Fibroblast of villous mesenchyme (primary cell): ENCODE measurements around the gene ANKRD13B. TPM values are rescaled to one million over a fixed set of nuclear protein-coding genes. Genes with fewer than 3 reads are reported as not detected.

Experiments used
- DNase-seq: peaks from one replicate; pipeline ENCODE4 v3.0.0-alpha.2; 2010; ENCODE audit warnings: low read depth
- H3K4me3 ChIP-seq: 2 replicates; pipeline ENCODE4 v1.5.1; 2011; ENCODE audit warnings: low read depth, mild to moderate bottlenecking, low read length
- total RNA-seq: library from RNA; depleted of rRNA; stranded (reverse); fragments of >200 nt; gene quantifications from 2 replicates; pipeline ENCODE4 v1.2.3, GENCODE V29; 2012
- TF ChIP-seq, protein P1 (sequence below): IDR thresholded peaks from 2 replicates; pipeline ENCODE4 v1.5.1; 2012; ENCODE audit warnings: low read depth, mild to moderate bottlenecking, low read length; ENCODE audit not compliant: insufficient read depth

Gene ANKRD13B
- total RNA-seq, 1 donor: 8.6 TPM

DNA sequence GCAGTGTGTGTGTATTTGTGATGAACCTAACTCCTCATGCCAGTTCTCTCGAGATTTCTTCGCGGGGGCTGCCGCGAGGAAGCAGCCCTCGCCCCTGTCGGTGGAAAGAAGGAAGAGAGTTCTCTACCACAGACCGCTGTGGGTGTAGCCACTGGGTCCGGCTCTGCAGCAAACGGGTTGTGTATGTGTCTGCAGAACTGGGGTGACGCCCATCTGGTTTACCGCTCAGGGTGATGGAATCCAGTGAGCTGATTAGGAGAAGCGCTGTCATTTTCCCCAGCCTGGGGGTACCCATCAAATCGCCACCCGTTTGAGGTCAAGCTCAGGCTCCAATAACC lies 22.1 kb downstream of the ANKRD13B start:
- DNase-seq: no peak
- H3K4me3 ChIP-seq: peak overlapping the region; percentile 52
- TF ChIP-seq, protein P1, sequence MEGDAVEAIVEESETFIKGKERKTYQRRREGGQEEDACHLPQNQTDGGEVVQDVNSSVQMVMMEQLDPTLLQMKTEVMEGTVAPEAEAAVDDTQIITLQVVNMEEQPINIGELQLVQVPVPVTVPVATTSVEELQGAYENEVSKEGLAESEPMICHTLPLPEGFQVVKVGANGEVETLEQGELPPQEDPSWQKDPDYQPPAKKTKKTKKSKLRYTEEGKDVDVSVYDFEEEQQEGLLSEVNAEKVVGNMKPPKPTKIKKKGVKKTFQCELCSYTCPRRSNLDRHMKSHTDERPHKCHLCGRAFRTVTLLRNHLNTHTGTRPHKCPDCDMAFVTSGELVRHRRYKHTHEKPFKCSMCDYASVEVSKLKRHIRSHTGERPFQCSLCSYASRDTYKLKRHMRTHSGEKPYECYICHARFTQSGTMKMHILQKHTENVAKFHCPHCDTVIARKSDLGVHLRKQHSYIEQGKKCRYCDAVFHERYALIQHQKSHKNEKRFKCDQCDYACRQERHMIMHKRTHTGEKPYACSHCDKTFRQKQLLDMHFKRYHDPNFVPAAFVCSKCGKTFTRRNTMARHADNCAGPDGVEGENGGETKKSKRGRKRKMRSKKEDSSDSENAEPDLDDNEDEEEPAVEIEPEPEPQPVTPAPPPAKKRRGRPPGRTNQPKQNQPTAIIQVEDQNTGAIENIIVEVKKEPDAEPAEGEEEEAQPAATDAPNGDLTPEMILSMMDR: peak; percentile 11

GRCh38 chr17:29615492-29616299 lies 22.8 kb downstream of the ANKRD13B start:
- TF ChIP-seq, protein P1: no peak
- H3K4me3 ChIP-seq: peak overlapping the region; percentile 52
- DNase-seq: peak; percentile 88

GRCh38 chr17:29616300-29617048 lies 23.5 kb downstream of the ANKRD13B start:
- TF ChIP-seq, protein P1: no peak
- no peak overlapping the region for H3K4me3 ChIP-seq
- no peak for DNase-seq

DNA sequence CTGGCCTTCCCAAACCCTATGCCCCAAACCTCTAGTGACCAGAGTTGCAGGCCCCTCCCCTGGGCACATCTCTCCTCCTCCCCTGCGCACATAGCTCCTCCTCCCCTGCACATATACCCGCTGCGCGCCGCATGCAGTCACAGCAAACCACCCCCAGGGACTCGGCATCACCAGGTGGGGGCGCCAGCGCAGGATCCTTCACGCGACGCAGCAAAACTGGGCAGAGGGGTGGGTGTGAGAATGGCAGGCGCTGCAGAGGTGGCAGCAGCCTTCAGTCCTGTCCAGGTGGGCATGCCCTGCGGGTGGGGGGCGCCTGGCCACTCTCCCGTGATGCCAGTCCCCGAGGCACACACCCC lies 24.2 kb downstream of the ANKRD13B start:
- DNase-seq: peak; percentile 73

DNA sequence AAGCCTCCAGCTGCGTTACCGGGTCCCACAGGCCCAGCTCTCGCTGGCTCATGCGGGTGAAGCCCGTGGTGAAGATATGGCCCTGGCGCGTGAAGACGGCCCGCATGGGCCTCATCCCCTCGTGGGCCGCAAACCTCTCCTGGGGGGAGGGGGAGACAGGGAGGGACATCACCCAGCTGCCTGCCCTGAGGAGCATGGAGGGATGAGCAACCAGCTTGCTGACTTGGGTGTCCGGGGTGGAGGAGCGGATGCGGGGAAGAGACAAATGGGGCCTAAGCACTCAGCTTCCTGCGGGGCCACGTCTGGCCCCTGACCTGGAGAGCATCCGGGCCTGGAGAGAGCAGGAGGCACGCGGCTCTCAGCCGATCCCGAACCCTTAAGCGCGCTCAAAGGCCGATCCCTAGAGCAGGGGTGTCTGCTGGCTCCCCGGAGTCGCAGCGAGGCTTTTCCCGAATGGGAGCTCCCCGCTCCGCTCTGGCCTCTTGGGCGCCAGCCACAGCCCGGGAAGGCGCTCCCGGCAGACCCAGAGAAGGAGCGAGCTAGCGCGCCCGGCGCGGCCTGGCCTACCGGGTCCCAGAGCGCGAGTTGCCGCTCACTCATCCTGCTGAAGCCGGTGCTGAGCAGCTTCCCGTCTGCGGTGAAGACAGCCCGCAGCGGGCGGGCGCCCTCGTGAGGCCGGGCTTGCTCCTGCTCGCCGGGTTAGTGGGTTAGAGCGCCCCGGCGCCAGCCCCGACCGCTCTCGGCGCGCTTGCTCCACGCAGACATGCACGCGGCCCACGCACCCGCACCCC lies 24.7 kb downstream of the ANKRD13B start:
- DNase-seq: peak; percentile 61
- TF ChIP-seq, protein P1: peak; percentile 56
- H3K4me3 ChIP-seq: peak overlapping the region; percentile 9

More for the DNA sequence above, 24.2 kb downstream of the ANKRD13B start:
- TF ChIP-seq, protein P1: peak; percentile 72
- H3K4me3 ChIP-seq: no peak overlapping the region

GRCh38 chr17:29618272-29619065 lies 25.5 kb downstream of the ANKRD13B start:
- TF ChIP-seq, protein P1: no peak
- no peak overlapping the region for H3K4me3 ChIP-seq
- no peak for DNase-seq
